Karpas-422 (cell line): Measurements from ENCODE around the gene ZFP62. TPM values are rescaled to one million over a fixed set of nuclear protein-coding genes. Genes with fewer than 3 reads are reported as not detected.
"Not testable (repeated sequence)": the region's sequence is repeated elsewhere in the genome, so short reads cannot be mapped to it uniquely, and the experiment has no call there.

Experiments
- DNase-seq: peaks from one replicate; pipeline ENCODE4 v3.0.0-alpha.2; 2015
- H2AFZ ChIP-seq: fragments of 200-600 bp; sonication (generic); 2 replicates; pipeline ENCODE4 v1.6.1; 2014; ENCODE audit warnings: antibody characterized with exemption, low read length, mixed read lengths
- H3K27ac ChIP-seq: fragments of 200-600 bp; sonication (generic); 2 replicates; pipeline ENCODE4 v1.5.1; 2014; ENCODE audit warnings: mild to moderate bottlenecking, low read length, moderate library complexity
- H3K27me3 ChIP-seq: fragments of 200-600 bp; sonication (generic); 2 replicates; pipeline ENCODE4 v1.6.1; 2014; ENCODE audit warnings: low read length, mixed read lengths
- H3K36me3 ChIP-seq: fragments of 200-600 bp; sonication (generic); 2 replicates; pipeline ENCODE4 v1.6.1; 2014; ENCODE audit warnings: low read length, mixed read lengths; ENCODE audit not compliant: insufficient read depth
- H3K4me1 ChIP-seq: fragments of 200-600 bp; sonication (generic); 2 replicates; pipeline ENCODE4 v1.6.1; 2014; ENCODE audit warnings: mild to moderate bottlenecking, low read length, mixed read lengths
- H3K4me2 ChIP-seq: fragments of 200-600 bp; sonication (generic); 2 replicates; pipeline ENCODE4 v1.6.1; 2014; ENCODE audit warnings: low read length, low read depth, mild to moderate bottlenecking; ENCODE audit not compliant: poor library complexity, severe bottlenecking
- H3K4me3 ChIP-seq: fragments of 200-600 bp; sonication (generic); 2 replicates; pipeline ENCODE4 v1.5.1; 2014; ENCODE audit warnings: mild to moderate bottlenecking, antibody characterized with exemption, low read length, mixed read lengths
- H3K79me2 ChIP-seq: fragments of 200-600 bp; sonication (generic); 2 replicates; pipeline ENCODE4 v1.6.1; 2014; ENCODE audit warnings: mild to moderate bottlenecking, low read length, mixed read lengths
- H3K9ac ChIP-seq: fragments of 200-600 bp; sonication (generic); 2 replicates; pipeline ENCODE4 v1.6.0; 2014; ENCODE audit warnings: low read length
- H3K9me2 ChIP-seq: fragments of 200-600 bp; sonication (generic), shearing (Covaris generic); replicated peaks from 2 replicates; pipeline ENCODE4 v1.6.0; 2014; ENCODE audit warnings: mild to moderate bottlenecking, low read length, moderate library complexity; ENCODE audit not compliant: insufficient read depth
- H3K9me3 ChIP-seq: fragments of 300-700, 200-600 bp; sonication (generic); 2 replicates; pipeline ENCODE4 v1.6.1; 2014; ENCODE audit warnings: low read length, mixed read lengths
- H4K20me1 ChIP-seq: fragments of 200-600 bp; sonication (generic); 2 replicates; pipeline ENCODE4 v1.6.1; 2014; ENCODE audit warnings: mild to moderate bottlenecking, antibody characterized with exemption, low read length, low read depth; ENCODE audit not compliant: insufficient read depth
- total RNA-seq: library from RNA; depleted of rRNA; stranded (reverse); fragments of >200 nt; shearing (Covaris generic); gene quantifications from 2 replicates; pipeline ENCODE4 v1.2.3, GENCODE V29; 2014; ENCODE audit warnings: low replicate concordance

Gene ZFP62
- total RNA-seq, 1 experiment from 2014 or later = 52.5 TPM

- peak overlapping the region; percentile 94 for H3K9ac ChIP-seq
- H3K27ac ChIP-seq = peak overlapping the region; percentile 80
- no peaks in the 10 kb centered on the region for H3K9me3 ChIP-seq
- peaks cover 32% of the 10 kb centered on the region for H3K79me2 ChIP-seq
- H4K20me1 ChIP-seq = 0 out of 2 replicates have a peak, but pooled peaks cover 6% of the 10 kb centered on the region
- peak; percentile 82 for DNase-seq
- H3K4me3 ChIP-seq = peak overlapping the region; percentile 76
- no peaks in the 10 kb centered on the region for H3K27me3 ChIP-seq
- peak overlapping the region; percentile 94 for H3K4me2 ChIP-seq
- H3K36me3 ChIP-seq = peaks cover 8% of the 10 kb centered on the region; the same call in 1 of the 2 replicates
- H3K4me1 ChIP-seq = peaks cover 23% of the 10 kb centered on the region
- peak overlapping the region; percentile 31; the same call in 1 of the 2 replicates for H2AFZ ChIP-seq
- no peaks in the 10 kb centered on the region for H3K9me2 ChIP-seq
Measured at GRCh38 chr5:180830253-180831138, 30.6 kb downstream of the ZFP62 start.

- H3K9me3 ChIP-seq = no peaks in the 10 kb centered on the region
- H3K9me2 ChIP-seq = no peaks in the 10 kb centered on the region
- H3K36me3 ChIP-seq = peaks cover 8% of the 10 kb centered on the region; the same call in 1 of the 2 replicates
- no peaks in the 10 kb centered on the region for H3K27me3 ChIP-seq
- H3K9ac ChIP-seq = peak overlapping the region; percentile 94; the same call in 1 of the 2 replicates
- peak overlapping the region; percentile 76; the same call in 1 of the 2 replicates for H3K4me3 ChIP-seq
- H3K79me2 ChIP-seq = peaks cover 32% of the 10 kb centered on the region
- peak overlapping the region; percentile 94 for H3K4me2 ChIP-seq
- no peak overlapping the region for H3K27ac ChIP-seq
- no peak for DNase-seq
- H3K4me1 ChIP-seq = peaks cover 23% of the 10 kb centered on the region
- no peak overlapping the region for H2AFZ ChIP-seq
- 0 out of 2 replicates have a peak, but pooled peaks cover 6% of the 10 kb centered on the region for H4K20me1 ChIP-seq
Measured at GRCh38 chr5:180829726-180830125, 31.4 kb downstream of the ZFP62 start.

- not testable (repeated sequence) for H3K27ac ChIP-seq, H2AFZ ChIP-seq, H4K20me1 ChIP-seq, H3K9me3 ChIP-seq, H3K27me3 ChIP-seq, H3K4me3 ChIP-seq, DNase-seq, H3K9me2 ChIP-seq, H3K9ac ChIP-seq, H3K4me2 ChIP-seq, H3K36me3 ChIP-seq
- Histone ChIP-seq H3K4me1 (peaks cover 23% of the 10 kb centered on the region), H3K79me2 (peaks cover 25% of the 10 kb centered on the region)
Measured at GRCh38 chr5:180828756-180829531, 32.1 kb downstream of the ZFP62 start.

GRCh38 chr5:180827374-180827773 lies 33.7 kb downstream of the ZFP62 start:
- not testable (repeated sequence) for H3K27me3 ChIP-seq, H3K9ac ChIP-seq, H3K9me3 ChIP-seq, H2AFZ ChIP-seq, DNase-seq, H3K9me2 ChIP-seq, H3K27ac ChIP-seq, H4K20me1 ChIP-seq, H3K4me3 ChIP-seq, H3K4me2 ChIP-seq, H3K36me3 ChIP-seq
- H3K4me1 ChIP-seq = peaks cover 11% of the 10 kb centered on the region
- peaks cover 21% of the 10 kb centered on the region for H3K79me2 ChIP-seq

GRCh38 chr5:180825768-180826525 lies 35.1 kb downstream of the ZFP62 start:
- H4K20me1 ChIP-seq = 0 out of 2 replicates have a peak, but pooled peaks cover 6% of the 10 kb centered on the region
- no peak overlapping the region for H3K4me3 ChIP-seq
- H3K9me2 ChIP-seq = no peaks in the 10 kb centered on the region
- no peak overlapping the region for H2AFZ ChIP-seq
- peaks cover 11% of the 10 kb centered on the region for H3K79me2 ChIP-seq
- no peaks in the 10 kb centered on the region for H3K27me3 ChIP-seq
- no peaks in the 10 kb centered on the region for H3K9me3 ChIP-seq
- H3K4me1 ChIP-seq = peaks cover 10% of the 10 kb centered on the region
- H3K4me2 ChIP-seq = no peak overlapping the region
- H3K9ac ChIP-seq = no peak overlapping the region
- DNase-seq = no peak
- H3K27ac ChIP-seq = no peak overlapping the region
- H3K36me3 ChIP-seq = peaks cover 8% of the 10 kb centered on the region; the same call in 1 of the 2 replicates

- H2AFZ ChIP-seq = no peak overlapping the region
- H3K79me2 ChIP-seq = peaks cover under 1% of the 10 kb centered on the region; the same call in 1 of the 2 replicates
- H3K4me3 ChIP-seq = no peak overlapping the region
- H3K9ac ChIP-seq = no peak overlapping the region
- H3K9me2 ChIP-seq = no peaks in the 10 kb centered on the region
- 0 out of 2 replicates have a peak, but pooled peaks cover under 1% of the 10 kb centered on the region for H4K20me1 ChIP-seq
- H3K4me1 ChIP-seq = peaks cover 1% of the 10 kb centered on the region
- H3K27ac ChIP-seq = no peak overlapping the region
- no peaks in the 10 kb centered on the region for H3K27me3 ChIP-seq
- H3K36me3 ChIP-seq = peaks cover 4% of the 10 kb centered on the region; the same call in 1 of the 2 replicates
- H3K4me2 ChIP-seq = no peak overlapping the region
- no peaks in the 10 kb centered on the region for H3K9me3 ChIP-seq
- no peak for DNase-seq
Measured at GRCh38 chr5:180824630-180825476, 36.2 kb downstream of the ZFP62 start.

GRCh38 chr5:180823940-180824629 lies 37.0 kb downstream of the ZFP62 start:
- Histone ChIP-seq H3K9me3 (no peaks in the 10 kb centered on the region), H3K9me2 (no peaks in the 10 kb centered on the region), H4K20me1 (no peaks in the 10 kb centered on the region), H3K27me3 (no peaks in the 10 kb centered on the region), H3K27ac (no peak overlapping the region), H3K4me3 (no peak overlapping the region), H3K9ac (no peak overlapping the region), H3K4me1 (no peaks in the 10 kb centered on the region), H3K4me2 (no peak overlapping the region), H2AFZ (no peak overlapping the region), H3K36me3 (no peaks in the 10 kb centered on the region), H3K79me2 (no peaks in the 10 kb centered on the region)
- no peak for DNase-seq
